ENCODE results near the gene EMP1.
A peak's percentile ranks its signal among the peaks of the same experiment; 100 is the strongest.

Gene EMP1, protein sequence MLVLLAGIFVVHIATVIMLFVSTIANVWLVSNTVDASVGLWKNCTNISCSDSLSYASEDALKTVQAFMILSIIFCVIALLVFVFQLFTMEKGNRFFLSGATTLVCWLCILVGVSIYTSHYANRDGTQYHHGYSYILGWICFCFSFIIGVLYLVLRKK

DNA sequence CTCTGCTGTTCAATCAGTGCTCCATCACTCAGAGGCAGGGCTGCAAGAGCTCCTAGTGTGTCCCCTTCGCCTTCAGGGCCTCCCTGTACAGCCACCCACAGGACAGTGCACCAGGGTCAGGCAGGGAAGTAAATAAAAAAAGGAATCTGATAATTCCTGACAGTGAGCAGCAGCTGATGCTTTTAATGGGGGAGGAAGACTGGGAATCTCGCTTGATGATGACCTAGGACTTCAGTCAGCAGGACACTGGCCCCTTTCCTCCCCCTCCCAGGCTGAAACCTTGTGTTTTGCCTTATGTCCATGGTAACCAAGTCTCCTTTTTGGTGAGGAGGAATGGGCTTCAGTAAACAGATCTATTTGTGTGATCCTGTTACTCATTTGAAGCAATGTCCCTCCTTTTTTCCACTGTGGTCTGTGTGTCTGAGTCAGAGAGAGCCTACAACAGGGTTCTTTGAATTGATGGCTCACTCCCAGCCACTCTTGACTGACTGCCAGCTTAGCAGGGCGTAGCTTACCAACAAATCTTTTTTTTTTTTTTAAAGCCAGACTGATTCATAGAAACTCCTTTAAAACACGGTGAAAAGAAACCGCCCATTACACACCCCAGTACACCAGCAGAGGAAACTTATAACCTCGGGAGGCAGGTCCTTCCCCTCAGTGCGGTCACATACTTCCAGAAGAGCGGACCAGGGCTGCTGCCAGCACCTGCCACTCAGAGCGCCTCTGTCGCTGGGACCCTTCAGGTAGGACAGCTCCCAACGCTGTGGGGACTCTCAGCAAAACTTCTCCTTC, at the start of gene EMP1:
TSS of gene EMP1 (plus strand) at position 597 of the 792 bp plus-strand sequence. CDS start 14,785 bp downstream, outside the sequence.
- peak; percentile 68 to 75 (median 72) for DNase-seq (ENCODE audit: low read depth in 2 of 3, low spot score in 1 of 3)

DNA sequence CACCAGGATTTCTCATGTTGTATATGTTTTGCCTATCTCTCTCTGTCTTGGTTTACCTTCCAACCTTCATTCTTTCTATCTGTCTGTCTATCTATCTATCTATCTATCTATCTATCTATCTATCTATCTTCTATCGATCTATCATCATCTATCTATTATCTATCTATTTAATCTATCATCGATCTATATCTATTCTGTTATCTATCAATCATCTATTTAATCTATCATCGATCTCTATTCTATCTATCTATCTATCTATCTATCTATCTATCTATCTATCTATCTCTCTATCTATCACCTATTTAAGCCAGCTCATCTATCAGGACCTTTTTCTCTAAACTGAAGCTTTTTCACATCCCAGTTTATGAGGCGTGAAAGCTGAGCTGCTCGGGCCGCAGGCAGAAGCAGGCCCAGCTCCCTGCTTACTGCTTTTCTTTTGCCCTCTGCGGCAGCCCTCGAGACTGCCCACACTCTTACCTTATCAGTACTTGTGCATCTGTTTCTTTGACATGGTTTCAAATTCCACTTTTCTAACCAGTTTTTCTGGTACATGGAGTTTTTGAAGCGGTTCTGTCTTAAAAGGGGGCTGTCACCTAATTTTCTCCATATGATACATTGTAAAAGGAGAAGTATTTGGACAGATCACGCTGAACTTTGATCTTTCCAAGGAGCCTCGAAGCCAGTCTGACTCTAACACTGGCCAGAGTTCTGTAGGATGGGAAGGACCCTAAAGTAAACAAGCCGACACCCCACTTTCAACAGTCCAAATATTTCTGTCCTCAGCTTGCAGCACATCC, 48.6 kb upstream of the EMP1 start:
- no peak for DNase-seq (ENCODE audit: low read depth in 2 of 3, low spot score in 1 of 3)

DNA sequence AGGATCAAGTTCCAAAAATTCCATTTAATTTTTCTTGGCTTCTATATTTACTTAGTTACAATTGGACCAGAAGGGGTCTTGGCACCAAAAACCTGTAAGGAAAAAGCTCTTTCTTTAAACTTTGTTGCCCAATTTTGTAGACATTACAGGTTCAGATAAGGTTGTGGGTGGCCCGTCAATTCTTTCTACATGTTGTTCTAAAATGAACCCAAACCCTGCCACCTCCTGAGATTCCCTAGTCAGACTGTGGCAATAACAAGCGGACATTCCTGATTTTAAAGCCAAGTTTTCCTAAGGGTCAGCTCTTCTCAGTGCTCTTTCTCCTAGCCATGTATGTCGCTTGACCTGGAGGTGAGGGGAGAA, 48.1 kb upstream of the EMP1 start:
- no peak for DNase-seq (ENCODE audit: low read depth in 2 of 3, low spot score in 1 of 3)

DNA sequence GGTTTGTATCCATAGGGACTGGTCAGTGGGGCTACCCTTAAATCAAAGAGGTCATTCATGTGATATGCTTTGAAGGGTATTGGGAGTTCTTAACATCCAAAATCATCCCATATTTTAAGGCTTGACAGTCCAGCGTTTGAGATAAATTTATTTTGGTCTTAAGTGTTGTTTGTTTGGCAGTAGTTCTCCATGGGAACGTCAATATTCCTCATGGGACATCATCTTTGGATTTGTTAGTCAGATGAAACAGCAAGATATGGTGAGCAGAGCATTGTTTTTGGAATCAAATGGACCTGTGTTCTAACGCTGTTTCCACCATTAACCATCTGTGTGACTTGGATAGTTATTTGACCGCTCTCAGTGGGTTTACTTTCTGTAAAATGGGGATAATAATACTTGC, 47.1 kb upstream of the EMP1 start:
- no peak for DNase-seq (ENCODE audit: low read depth in 2 of 3, low spot score in 1 of 3)

DNA sequence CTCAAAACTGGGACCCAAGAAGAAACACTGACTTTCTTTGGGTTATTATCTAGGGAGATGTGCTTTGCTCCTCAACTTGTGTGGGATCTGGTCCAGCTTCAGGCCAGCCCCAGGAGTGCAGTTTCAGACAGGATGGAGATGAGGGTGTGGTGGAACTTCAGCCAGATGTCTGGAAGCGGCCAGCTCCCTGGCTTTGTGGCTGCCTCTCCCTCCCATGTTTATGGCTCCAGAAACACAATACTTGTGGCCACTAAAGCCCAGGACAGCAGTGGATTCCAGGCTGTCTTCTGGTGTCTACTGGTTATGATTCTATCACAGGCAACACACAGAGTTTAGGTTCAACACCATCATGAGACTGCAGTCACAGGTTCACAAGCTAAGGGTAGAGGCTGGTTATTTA, 44.2 kb upstream of the EMP1 start:
- no peak for DNase-seq (ENCODE audit: low read depth in 2 of 3, low spot score in 1 of 3)

DNA sequence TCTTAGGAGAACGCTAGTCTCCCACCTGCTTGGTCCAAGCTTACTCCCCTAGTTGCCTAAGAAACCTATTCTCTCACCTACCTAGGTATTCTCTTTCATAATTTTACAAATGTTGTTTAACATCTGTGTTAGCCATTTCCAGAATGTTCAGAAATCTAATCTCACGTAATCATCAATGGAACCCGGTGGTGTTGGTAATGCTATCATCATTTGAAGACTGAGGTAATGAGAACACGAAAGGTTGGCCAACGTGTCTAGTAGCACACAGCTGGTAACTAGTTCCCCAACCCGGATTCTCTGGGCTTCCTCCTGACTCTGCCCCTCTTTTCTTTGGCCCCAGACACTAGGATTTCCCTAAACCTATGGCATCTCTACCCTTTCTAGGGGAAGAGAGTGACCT, 43.8 kb upstream of the EMP1 start:
- no peak for DNase-seq (ENCODE audit: low read depth in 2 of 3, low spot score in 1 of 3)

DNA sequence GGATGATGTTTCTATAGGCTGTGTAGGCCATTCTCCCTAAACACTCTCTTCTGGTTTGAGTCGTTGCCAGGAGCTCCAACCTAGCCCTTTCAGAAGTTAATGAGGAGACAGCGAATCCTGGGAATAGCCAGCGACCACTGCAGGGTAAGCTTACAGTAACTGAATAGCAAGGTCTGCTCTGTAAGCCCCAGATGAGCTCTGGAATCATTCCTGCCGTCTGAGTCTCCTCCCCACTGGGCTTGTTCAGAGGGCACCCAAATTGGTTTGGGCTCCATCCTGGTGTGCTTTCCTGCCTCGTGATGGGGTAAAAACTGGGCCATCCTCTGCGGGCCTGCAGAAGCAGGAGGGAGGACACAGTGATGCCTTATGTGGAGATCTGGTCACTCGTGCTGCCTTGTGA, 43.3 kb upstream of the EMP1 start:
- no peak for DNase-seq (ENCODE audit: low read depth in 2 of 3, low spot score in 1 of 3)

DNA sequence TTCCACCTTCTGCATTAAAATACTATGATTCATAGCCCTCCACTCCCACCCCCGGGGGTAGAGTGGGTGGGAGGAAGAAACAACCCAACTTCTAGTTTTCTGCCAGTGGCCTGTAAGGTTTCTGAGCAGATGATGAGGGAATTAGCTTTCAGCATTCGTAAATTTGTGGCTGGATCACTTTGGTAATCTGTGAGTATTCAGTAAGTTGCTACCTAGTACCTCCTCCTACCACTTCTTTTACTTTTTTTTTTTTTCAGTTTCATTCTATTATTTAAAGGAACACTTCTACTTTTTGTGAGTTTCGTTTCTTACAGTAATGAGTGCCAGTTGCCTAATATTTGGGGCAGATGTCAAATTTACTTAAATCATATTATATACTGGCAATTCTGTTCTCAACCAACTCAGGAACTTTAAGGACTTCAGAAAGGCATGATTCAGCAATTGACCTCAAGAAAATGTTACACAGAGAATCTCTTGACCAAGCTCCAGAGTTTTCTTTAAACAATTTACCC, 42.4 kb upstream of the EMP1 start:
- no peak for DNase-seq (ENCODE audit: low read depth in 2 of 3, low spot score in 1 of 3)

DNA sequence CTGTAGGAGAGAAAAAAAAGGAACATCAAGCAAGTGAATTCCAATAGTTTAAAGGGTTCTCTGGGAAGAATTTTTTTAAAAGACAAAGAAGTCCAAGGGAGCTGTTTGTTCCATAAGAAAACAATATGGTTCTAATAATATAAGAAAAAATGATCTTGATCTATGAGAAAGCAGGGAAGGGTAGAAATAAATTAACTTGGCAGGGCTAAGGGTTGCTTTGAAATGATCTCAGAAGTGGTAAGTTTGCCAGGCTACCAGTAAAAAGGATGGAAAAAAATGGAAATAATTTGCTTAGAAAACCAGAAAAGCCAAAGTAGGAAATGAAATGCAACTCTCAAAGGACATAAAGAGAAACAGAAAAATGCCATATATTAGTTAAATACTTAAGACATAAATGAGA, 41.7 kb upstream of the EMP1 start:
- no peak for DNase-seq (ENCODE audit: low read depth in 2 of 3, low spot score in 1 of 3)

DNA sequence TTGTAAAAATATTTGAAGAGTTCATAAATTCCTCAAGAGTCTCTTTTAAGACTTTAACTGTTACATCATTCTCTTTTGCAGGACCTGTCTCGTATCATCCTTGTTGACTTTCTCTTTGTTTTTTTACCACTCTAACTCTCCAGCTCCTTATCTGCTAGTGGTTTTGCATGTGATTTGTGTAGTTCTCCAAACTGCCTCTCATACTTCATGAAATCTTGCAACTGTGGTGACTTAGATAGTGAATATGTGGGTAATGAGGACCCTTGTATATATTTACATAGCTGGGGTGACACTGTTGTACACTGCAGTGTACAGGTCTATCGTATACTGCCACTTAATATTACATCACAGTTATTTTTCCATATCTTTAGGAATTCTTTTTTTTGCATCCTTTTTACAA, 40.2 kb upstream of the EMP1 start:
- DNase-seq (ENCODE audit: low read depth in 2 of 3, low spot score in 1 of 3), result no peak

DNA sequence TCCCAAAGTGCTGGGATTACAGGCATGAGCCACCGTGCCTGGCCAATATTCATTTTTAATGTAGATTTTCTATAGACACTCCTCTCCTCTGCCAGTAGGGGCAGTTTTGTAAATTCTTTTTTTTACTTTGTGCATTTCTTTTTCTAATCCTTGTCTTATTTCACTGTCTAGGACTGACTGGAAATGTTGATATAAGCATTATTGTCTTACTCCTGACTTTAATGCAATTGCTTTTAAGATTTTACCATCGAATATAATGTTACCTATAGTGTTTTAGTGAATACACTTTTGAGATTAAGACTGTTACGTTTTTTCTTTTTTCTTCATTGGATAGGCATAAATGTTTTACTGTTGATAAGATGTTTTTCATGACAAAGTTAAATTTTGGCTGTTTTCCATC, 35.4 kb upstream of the EMP1 start:
- no peak for DNase-seq (ENCODE audit: low read depth in 2 of 3, low spot score in 1 of 3)

DNA sequence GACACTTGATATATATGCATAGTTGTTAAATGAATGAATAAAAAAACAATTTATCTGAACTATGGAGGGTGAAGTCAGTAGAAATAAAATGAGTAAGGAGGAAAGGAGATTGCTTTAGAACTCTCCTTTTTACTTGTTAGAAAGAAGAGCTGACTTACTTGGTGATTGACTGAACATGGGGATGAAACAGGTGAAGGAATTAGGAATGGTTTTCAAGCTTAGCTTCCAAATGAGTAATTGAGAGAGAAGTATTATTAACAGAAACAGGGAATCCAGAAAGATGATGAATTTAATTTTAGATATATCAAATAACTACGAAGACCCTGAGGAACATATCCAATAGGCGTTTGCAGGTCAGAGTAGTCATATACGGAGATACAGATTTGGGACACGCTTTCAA, 33.6 kb upstream of the EMP1 start:
- no peak for DNase-seq (ENCODE audit: low read depth in 2 of 3, low spot score in 1 of 3)

DNA sequence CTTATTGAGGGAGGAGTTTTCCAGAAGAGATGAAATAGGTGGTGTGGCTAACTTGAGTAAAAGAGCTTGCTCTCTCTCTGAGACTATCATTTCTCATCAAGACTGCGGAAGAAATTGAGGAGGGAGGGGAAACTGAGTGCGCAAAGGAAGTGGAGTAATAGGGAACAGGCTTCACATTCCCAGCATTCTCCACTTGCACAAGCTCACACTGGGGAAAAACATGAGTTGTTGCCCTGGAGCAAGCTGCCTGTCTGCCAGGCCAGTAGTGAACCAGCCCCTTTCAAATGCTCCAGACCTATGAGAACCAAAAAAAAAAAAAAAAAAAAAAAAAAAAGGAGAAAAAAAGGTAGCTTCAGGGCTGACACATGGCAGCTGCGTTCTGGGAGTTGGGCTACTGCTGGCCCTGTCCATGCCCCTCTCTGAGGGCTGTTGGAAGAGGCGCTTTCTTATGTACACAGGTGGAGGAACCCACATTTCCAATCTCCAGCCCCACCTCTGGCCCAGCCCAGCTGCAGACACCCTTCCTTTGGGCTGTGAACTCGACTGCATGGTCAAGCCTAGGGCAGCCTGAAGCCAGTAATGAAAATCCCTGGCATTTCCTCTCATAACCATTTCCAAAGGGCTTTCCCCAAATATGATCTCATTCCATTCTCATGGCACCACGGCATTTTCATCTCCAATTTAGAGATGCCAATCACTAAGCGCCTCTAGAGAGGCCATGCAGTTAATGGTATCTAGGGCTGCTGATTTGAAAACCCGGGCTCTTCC, 32.5 kb upstream of the EMP1 start:
- DNase-seq (ENCODE audit: low read depth in 2 of 3, low spot score in 1 of 3), result no peak

DNA sequence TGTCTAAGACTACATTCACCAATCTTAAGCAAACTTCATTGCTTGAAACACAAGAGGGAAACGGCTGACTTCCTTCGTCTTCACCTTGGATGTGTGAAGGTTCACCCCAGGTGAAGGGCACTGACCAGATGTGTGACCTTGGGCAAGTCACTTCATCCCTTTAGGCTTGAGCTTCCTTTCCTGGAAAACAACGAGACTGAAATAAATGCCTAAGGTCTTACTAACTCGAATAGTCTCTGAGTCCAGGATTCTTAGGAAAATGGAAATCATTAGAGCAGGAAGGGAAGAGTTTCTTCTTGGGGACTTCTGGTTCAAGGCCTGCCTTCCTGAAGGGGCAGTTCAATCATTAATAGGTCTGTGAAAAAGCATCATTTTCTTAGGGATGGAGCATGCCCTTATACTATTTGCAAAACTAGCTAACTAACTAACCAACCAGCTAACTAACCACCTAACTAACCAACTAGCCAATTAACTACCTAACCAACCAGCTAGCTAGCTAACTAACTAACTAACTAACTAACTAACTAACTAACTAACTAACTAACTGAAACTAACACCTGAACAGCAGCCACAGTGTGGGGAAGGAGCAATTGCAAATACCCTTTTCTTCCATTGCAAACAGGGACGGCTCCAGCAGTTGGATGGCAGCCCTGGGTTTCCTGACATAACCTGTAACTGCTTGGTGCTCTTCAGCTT, 31.5 kb upstream of the EMP1 start:
- DNase-seq (ENCODE audit: low read depth in 2 of 3, low spot score in 1 of 3), result no peak

DNA sequence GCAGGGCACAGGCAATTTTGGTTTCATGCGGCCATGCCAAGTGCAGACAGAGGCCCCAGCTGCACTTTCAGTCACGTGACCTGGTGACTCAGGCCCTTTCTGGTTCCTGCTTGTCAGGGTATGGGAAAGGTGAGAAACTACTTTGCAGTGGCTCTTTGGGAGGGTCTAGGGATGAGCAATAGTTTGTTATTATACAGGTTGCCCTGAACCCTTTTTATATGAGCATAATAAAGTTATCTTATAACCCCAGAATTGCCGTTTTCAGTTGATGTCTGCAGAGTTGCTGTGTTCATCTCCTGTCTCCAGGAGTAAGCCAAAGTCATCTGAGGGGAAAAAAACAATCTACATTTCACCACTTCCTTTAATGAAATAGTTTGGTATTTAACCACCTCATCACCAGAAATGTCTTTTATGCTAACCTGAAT, 30.9 kb upstream of the EMP1 start:
- DNase-seq (ENCODE audit: low read depth in 2 of 3, low spot score in 1 of 3), result peak; percentile 74 to 80 (median 79)

DNA sequence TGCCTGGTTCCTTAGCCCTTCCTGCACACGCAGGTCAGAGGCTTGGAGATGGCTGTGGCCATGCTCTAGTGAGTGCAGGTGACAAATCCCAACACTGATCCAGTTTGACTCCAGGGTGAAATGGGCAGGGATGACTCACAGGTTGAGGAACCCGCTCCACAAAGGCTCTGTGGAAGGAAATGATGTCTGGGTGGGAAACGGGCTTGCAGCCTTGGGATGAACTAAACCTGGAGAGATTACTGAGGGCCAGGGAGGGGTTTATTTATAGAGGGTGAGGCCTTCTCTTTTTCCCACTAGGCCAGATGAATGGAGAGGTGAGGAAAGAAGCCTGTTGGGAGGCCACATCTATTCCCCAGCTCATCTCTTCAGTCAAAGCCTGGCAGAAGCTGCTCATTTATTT, 29.3 kb upstream of the EMP1 start:
- no peak for DNase-seq (ENCODE audit: low read depth in 2 of 3, low spot score in 1 of 3)

DNA sequence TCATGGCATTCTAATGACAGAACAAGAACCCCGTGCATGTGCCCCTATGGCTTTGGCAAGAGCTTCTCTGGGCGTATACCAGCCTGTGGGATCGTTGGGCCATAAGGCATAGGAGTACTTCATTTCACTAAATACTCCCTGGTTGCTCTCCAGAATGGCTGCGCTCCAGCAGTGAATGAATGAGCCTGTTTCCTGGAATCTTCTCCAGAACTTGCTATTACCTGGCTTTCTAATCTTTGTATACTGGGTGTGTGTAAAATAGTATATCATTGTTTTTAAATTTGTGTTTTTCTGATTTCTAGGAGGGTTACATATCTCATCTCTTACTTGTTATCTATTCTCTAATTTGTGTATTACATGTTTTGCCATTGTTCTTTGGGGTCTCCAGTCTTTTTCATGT, 28.6 kb upstream of the EMP1 start:
- DNase-seq (ENCODE audit: low read depth in 2 of 3, low spot score in 1 of 3), result no peak

DNA sequence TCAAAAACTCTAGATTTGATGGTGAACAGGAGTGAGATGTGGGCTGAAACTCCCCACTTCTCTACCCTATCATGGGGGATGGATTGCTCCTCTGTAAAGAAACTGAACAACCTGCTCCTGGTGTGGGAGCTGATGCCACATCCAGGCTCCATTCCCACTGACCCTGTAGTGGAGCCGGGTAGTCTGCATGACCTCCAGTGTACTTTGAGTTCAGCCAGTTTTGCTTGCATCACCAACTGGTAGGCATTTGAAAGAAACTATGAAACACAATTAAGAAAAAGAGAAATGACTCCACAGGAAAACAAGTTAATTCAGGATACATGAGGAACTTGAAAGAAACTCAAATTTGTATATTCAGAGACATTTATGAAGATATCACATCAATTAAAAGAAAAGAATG, 27.3 kb upstream of the EMP1 start:
- DNase-seq (ENCODE audit: low read depth in 2 of 3, low spot score in 1 of 3), result no peak

DNA sequence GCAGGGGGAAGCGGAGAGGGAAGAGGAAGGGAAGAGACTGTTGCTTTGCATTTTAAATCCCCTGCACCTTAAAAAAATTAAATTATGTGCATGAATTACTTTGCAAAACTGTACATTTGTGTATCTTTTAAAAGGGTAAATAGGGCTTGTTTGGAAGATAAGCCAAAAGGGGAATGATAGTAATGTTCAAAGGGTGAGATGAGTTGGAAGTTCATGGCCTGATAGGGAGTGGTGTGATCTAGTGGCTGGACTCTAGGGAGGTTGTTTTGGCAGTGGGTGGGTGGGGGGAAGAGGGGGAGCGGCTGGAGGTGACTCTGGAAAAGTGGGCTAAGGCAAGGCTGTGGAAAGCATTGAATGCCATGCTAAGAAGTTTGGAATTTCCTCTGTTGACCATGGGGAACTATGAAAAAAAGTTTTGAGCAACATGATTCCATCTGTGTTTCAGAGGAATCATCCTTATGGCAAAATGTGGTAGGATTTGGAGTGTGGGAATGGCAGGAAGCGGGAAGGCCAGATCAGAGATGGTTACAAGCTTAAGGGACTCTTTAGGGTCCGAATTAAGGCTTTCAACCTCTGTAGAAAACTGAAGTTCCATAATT, 25.5 kb upstream of the EMP1 start:
- DNase-seq (ENCODE audit: low read depth in 2 of 3, low spot score in 1 of 3), result no peak

All from stimulated activated CD4-positive, alpha-beta T cell treated with anti-CD3 and anti-CD28 coated beads, Interleukin-12 subunit alpha, Interleukin-12 subunit beta, amount 100 ng/mL, for 48 hours (primary cell).